RPMI7951 (cell line): ENCODE results near the gene PIP4K2C. TPM values are rescaled to one million over a fixed set of nuclear protein-coding genes. Genes with fewer than 3 reads are reported as not detected.
"Not testable (repeated sequence)": the region's sequence is repeated elsewhere in the genome, so short reads cannot be mapped to it uniquely, and the experiment has no call there.

Experiments used
- DNase-seq: peaks from one replicate; pipeline ENCODE4 v3.0.0-alpha.2; 2012; ENCODE audit warnings: low read depth
- total RNA-seq: library from RNA; depleted of rRNA; stranded (reverse); fragments of >200 nt; shearing (Covaris generic); gene quantifications from 2 replicates; pipeline ENCODE4 v1.2.3, GENCODE V29; 2014

Gene PIP4K2C
- total RNA-seq, 1 experiment from 2014 or later, result 19.3 TPM

- no peak for DNase-seq
These were observed 32.1 kb upstream of the PIP4K2C start for GRCh38 chr12:57558864-57559263.

DNA sequence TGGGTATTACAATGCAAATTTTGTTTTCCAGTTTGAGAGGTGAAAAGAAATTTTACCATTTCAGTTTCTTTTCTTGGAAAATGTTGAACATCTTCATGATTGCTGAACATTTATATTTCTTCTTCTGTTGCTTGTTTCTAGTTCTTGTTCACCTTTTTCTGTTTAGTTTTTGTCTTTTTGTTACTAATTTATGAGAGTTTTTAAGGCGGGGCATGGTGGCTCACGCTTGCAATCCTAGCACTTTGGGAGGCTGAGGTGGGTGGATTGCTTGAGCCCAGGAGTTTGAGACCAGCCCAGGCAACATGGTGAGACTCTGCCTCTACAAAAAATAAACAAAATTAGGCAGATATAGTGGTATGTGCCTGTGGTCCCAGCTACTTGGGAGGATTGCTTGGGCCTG, 30.5 kb upstream of the PIP4K2C start:
- DNase-seq, result no peak

DNA sequence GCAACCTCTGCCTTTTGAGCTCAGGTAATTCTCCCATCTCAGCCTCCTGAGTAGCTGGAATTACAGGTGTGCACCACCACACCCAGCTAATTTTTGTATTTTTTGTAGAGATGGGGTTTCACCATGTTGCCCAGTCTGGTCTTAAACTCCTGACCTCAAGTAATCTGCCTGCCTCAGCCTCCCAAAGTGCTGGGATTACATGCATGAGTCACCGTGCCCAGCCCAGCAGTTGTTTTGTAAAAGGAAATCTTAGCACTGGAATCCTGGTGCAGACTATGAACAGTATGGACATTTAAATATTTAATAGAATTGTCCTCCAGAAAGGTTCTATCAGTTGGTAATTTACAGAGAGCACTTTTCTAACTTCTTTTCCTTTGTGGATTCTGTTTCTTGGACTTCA, 29.9 kb upstream of the PIP4K2C start:
- DNase-seq, result peak; percentile 22

GRCh38 chr12:57563358-57563757, 27.6 kb upstream of the PIP4K2C start:
- DNase-seq, result no peak

DNA sequence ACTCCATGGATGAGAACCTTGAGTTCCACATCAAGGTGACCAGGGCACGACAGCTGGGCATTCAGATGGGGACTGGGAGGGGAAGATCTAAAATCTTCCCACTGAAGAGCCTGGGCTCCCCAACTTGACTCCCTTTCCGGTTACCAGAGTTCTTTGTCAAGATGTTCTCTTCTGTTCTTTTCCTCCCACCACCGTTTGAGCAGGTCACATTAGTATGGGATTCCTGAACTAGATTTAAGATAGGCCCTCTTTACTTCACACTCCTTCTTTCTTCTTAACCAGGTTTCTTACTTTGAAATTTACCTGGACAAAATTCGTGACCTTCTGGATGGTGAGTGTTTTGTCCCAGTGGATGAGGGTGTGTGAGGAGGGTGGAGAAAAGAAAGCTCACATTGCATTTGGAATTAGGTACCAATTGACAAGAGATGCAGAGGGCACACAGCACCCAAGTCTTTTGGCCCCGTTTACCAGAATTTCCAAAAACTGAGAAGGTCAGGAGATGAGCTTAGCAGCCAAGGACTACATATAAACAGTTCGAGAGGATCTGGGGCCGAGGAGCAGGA, 26.7 kb upstream of the PIP4K2C start:
- no peak for DNase-seq

DNA sequence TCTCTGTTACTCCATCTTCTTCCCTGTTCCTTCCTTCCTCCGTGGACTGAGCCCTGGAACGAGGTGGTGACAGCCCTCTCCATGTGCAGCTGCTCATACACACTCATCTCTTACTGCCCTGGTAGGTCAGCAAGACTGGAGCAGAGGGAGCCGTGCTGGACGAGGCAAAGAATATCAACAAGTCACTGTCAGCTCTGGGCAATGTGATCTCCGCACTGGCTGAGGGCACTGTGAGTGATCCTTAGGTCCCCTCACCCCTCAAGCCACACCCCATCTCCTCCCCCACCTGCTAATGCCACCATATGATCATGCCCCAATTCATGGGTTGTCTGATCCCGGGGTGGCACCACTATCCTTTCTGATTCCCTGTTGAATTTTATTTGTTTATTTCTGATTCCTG, 22.2 kb upstream of the PIP4K2C start:
- no peak for DNase-seq

GRCh38 chr12:57569858-57570257, 21.1 kb upstream of the PIP4K2C start:
- DNase-seq, result no peak

GRCh38 chr12:57570438-57570837, 20.6 kb upstream of the PIP4K2C start:
- DNase-seq, result not testable (repeated sequence)

DNA sequence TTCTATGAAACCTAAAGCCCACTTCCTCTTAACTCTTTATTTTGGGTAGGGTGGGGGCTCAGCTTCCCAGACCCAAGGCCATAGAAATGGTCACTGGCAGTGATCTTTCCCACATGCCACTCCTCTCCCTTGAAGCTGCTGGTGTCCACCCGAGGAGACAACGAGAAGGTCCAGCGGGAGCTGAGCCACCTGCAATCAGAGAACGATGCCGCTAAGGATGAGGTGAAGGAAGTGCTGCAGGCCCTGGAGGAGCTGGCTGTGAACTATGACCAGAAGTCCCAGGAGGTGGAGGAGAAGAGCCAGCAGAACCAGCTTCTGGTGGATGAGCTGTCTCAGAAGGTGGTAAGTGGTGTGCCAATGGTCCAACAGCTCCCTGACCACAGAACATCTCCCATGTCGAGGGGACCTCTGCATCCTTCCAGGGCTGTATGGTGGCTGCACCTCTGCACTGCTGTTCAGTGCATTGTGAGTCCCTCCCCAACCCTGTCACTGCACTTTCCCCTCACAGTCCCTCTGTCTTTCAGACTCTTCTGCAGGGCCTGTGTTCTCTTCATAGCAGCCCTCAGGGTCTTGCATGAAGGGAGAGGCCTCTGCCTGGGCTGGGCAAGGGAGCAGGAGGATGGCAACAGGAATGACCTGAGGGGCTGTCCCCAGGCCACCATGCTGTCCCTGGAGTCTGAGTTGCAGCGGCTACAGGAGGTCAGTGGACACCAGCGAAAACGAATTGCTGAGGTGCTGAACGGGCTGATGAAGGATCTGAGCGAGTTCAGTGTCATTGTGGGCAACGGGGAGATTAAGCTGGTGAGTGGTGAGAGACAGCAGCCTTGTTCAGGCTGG, 18.8 kb upstream of the PIP4K2C start:
- no peak for DNase-seq

- DNase-seq, result no peak
These were observed 16.2 kb upstream of the PIP4K2C start for GRCh38 chr12:57574795-57575194.

GRCh38 chr12:57575771-57576612, 15.0 kb upstream of the PIP4K2C start:
- DNase-seq, result no peak

- DNase-seq, result peak; percentile 28
These were observed 14.3 kb upstream of the PIP4K2C start for GRCh38 chr12:57576613-57577160.

DNA sequence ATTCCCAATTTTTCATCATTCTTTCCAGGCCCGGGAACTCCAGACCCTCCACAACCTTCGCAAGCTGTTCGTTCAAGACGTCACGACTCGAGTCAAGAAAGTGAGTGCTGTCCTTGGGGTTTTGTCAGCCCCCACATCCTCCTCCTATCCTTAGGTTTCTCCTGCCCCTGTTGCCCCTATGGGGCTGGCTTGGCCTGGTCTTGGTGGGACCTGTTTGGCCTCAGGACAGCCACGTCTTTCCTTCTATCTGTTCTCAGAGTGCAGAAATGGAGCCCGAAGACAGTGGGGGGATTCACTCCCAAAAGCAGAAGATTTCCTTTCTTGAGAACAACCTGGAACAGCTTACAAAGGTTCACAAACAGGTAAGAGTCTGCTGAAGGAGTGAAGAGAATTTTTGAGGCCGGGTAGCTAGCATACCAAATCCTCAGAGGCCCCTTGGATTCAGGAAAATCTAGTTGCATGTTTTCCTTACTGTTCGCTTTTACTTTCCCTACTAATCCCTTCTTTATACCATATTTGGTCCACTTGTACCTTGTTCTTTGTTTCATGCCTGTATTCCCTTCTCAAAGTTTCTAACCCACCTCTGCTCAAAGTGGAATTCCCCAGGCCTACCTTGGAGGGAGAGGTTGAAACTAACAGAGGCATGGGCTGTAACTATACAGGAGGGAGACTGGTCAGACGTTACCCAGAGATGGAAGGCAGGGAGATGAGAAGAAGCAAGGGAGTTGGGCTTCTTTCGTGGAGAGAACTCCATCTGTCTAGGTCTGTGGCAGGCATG, 12.8 kb upstream of the PIP4K2C start:
- no peak for DNase-seq

DNA sequence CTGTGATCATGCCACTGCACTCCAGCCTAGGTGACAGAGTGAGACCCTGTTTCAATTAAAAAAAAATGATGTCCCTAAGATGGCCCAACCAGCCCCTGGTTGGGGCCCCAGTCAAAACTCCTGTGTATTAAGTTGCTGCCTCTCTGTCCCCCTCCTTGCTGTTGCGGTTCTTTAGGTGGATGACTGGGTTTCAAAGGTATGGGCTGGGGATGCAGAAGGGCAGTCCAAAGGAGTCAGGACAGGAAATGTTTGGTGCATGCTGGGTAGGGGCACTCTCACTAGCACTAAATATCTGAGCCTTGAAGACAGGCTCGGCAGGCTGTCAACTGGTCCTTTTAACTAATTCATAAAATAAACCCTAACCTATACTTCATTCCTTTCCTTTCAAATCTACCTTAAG, 12.0 kb upstream of the PIP4K2C start:
- no peak for DNase-seq

DNA sequence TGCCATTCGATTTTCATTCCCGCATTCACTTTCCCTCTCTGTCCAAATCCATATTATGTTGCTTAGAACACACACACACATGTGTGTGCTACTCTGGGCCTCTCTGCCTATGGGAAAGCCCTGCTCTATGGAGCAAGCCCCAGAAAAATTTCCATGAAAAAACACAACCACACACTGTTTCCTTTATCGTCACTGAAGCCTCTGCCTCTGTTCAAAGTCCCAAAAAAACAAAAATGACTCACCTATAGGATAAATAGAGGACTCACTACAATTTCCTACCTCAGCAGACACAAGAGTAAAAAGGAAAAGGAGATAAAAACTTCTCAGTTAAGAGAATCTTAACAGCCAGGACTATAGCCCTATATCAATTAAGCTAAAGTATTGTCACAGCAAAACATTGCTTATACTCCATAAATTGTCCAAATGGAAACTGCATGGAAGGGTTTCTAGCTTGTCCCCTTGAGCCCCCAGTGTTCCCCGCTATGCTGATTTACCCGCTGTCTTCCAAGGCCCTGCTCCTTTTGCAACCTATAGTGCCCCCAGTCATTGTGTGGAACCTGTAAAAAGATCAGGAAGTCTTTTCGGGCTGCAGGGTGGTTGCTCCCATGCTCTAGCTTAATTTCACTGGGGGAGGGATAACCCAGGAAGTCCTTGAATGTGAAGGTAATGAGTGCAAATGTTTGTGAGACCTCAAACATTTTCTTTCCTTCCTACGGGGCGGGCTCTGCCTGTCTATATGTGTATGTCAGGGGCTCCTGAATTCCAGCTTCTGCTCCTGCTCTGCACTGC, 11.1 kb upstream of the PIP4K2C start:
- no peak for DNase-seq

GRCh38 chr12:57580466-57580795, 10.6 kb upstream of the PIP4K2C start:
- DNase-seq, result no peak

DNA sequence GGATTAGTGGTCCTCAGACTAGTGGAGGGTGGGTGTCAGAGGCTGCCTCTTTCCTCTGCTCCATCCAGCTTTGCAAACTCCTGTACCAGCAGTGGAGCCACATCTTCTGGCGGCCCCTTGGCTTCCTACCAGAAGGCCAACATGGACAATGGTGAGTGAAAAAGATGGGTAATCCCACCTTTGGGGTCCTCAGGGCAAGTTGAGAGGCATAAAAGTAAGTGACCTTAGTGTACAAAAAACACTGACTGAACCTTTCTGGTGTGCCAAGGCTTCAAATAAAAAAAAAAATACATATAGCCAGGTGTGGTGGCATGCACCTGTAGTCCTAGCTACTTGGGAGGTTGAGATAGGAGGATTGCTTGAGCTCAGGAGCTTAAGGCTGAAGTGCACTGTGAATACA, 9.2 kb upstream of the PIP4K2C start:
- no peak for DNase-seq

- no peak for DNase-seq
These were observed 8.6 kb upstream of the PIP4K2C start for GRCh38 chr12:57582440-57582839.

GRCh38 chr12:57583008-57583831, 7.8 kb upstream of the PIP4K2C start:
- DNase-seq, result peak; percentile 70

DNA sequence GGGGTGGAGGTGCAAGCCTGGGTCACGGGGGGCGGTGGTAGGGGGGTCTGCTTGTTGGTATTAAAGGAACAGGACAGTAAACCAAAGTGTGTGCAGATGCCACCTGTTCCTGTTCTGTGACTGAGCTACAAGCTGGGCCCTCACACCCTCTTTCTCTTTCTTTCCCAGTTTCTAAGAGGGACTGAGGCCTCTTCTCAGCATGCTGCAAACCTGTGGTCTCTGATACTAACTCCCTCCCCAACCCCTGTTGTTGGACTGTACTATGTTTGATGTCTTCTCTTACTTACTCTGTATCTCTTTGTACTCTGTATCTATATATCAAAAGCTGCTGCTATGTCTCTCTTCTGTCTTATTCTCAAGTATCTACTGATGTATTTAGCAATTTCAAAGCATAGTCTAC, 6.9 kb upstream of the PIP4K2C start:
- DNase-seq, result no peak
